Choroid plexus epithelial cell (primary cell): ENCODE results near the gene PRRT3.
"Not testable (repeated sequence)": the region's sequence is repeated elsewhere in the genome, so short reads cannot be mapped to it uniquely, and the experiment has no call there.

Experiments used
- DNase-seq: peaks from one replicate; pipeline ENCODE4 v3.0.0-alpha.2; 2010; ENCODE audit warnings: low read depth
- H3K4me3 ChIP-seq: 2 replicates; pipeline ENCODE4 v1.5.1; 2011; ENCODE audit warnings: low read depth, mild to moderate bottlenecking, control low read depth, low read length, moderate library complexity
- CTCF ChIP-seq: conservative IDR thresholded peaks from 2 replicates; pipeline ENCODE4 v1.5.1; 2011; ENCODE audit warnings: low read depth, mild to moderate bottlenecking, control low read depth, inconsistent platforms, low read length, moderate library complexity

The PRRT3 gene

DNA sequence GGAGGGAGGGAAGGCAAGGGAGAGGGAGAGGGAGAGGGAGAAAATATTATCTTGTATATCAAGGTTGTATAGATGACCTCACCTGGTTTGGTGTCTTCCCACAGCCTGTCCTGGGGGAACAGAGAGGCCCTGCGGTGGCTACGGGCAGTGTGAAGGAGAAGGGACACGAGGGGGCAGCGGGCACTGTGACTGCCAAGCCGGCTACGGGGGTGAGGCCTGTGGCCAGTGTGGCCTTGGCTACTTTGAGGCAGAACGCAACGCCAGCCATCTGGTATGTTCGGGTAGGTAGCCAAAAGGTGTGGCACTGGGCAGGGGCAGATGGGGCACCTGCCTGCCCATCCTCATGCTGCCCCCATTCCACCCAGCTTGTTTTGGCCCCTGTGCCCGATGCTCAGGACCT lies 11.5 kb downstream of the PRRT3 start:
- TF ChIP-seq CTCF: no peak
- no peak for DNase-seq
- no peak overlapping the region for H3K4me3 ChIP-seq

DNA sequence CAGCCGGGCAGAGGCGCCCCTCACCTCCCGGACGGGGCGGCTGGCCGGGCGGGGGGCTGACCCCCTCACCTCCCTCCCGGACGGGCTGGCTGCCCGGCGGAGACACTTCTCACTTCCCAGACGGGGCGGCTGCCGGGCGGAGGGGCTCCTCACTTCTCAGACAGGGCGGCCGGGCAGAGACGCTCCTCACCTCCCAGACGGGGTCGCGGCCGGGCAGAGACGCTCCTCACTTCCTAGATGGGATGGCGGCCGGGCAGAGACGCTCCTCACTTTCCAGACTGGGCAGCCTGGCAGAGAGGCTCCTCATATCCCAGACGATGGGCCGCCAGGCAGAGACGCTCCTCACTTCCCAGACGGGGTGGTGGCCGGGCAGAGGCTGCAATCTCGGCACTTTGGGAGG lies 12.3 kb downstream of the PRRT3 start:
- not testable (repeated sequence) for H3K4me3 ChIP-seq, DNase-seq

DNA sequence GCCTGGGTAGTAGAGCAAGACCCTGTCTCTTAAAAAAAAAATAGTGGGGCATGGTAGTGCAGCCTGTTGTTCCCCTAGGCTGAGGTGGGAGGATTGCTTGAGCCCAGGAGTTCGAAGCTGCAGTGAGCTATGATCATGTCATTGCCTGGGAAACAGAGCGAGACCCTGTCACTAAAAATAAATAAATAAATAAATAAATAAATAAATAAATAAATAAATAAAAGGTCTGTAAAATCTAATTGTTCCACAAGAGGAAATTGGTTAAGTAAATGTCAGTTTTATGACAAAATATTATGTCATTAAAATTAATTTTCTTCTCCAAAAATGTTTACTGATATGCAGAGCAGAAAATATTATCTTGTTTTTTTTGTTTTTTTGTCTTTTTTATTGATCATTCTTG lies 13.2 kb downstream of the PRRT3 start:
- TF ChIP-seq CTCF: no peak
- no peak overlapping the region for H3K4me3 ChIP-seq
- DNase-seq: no peak

GRCh38 chr3:9937486-9938238 lies 14.5 kb downstream of the PRRT3 start:
- no peak for TF ChIP-seq CTCF
- no peak overlapping the region for H3K4me3 ChIP-seq
- DNase-seq: no peak

DNA sequence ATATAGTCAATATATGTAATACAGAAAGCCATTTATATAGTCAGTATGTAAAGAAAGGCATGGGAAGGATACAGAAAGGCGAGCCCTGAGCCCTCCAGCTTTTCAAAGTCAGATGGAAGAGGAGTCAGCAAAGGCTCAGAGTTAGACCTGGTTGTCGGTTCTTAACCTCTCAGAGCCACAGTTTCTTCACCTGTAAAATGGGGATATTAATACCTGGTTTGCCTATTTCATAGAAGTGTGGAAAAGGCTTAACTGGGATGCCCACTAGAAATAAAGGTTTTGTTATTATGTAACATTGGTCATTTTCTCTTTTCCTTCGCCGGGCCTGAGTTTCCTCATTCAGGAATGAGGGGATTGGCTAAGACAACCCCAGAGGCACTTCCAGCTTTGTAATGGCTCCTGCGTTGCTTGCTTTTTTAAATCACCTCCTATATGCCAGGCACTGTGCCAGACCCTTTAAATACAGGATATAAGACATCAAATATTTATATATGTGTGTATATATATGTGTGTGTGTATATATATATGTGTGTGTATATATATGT lies 16.2 kb downstream of the PRRT3 start:
- TF ChIP-seq CTCF: no peak
- DNase-seq: no peak
- no peak overlapping the region for H3K4me3 ChIP-seq

DNA sequence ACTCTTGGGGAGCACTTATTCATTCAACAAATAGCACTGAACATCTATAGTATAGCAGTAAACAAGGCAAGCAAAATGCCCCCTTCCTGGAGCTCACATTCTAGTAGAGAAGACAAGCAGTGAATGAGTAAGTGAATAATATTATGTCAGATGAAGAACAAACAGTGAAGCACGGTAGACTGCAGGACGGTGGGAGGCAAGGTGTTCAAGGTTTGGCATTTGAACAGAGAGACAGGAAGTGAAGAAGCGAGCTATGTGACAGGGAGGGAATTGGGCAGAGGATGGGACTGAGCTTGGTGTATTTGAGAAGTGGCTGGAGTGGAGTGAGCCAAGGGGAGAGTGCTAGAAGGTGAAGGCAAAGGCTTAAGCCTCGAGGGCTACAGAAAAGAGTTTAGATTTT lies 17.2 kb downstream of the PRRT3 start:
- no peak for TF ChIP-seq CTCF
- DNase-seq: no peak
- H3K4me3 ChIP-seq: no peak overlapping the region

DNA sequence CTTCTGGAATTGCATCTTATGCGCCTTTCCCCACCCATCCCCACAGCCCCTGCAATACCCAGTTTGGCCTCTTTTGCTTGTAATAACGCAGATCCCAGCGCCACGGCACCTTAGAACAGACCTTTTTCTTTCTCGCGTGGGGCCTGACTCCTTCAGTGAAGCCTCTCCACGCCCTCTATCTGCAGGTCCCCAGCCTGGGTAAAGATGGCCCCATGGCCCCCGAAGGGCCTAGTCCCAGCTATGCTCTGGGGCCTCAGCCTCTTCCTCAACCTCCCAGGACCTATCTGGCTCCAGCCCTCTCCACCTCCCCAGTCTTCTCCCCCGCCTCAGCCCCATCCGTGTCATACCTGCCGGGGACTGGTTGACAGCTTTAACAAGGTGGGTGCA lies 18.0 kb downstream of the PRRT3 start:
- peak; percentile 64 for DNase-seq
- H3K4me3 ChIP-seq: peak overlapping the region; percentile 83
- peak; percentile 45 for TF ChIP-seq CTCF
